A673 (cell line): ENCODE results near the gene SPRR1B.

Source experiments
- EZH2 ChIP-seq: fragments of 200-600 bp; sonication (generic); IDR thresholded peaks from 2 replicates; pipeline ENCODE4 v1.6.1; 2017; ENCODE audit warnings: borderline replicate concordance, low read depth, mild to moderate bottlenecking, mixed read lengths, antibody characterized with exemption, low read length; ENCODE audit not compliant: poor library complexity, severe bottlenecking
- TF ChIP-seq, protein P1 (sequence below): fragments of 300-800, 200-600 bp; sonication (generic); conservative IDR thresholded peaks from 2 replicates; pipeline ENCODE4 v1.5.1; 2017; ENCODE audit warnings: low read depth, mild to moderate bottlenecking, antibody characterized with exemption, low read length, moderate library complexity, mixed read lengths

DNA sequence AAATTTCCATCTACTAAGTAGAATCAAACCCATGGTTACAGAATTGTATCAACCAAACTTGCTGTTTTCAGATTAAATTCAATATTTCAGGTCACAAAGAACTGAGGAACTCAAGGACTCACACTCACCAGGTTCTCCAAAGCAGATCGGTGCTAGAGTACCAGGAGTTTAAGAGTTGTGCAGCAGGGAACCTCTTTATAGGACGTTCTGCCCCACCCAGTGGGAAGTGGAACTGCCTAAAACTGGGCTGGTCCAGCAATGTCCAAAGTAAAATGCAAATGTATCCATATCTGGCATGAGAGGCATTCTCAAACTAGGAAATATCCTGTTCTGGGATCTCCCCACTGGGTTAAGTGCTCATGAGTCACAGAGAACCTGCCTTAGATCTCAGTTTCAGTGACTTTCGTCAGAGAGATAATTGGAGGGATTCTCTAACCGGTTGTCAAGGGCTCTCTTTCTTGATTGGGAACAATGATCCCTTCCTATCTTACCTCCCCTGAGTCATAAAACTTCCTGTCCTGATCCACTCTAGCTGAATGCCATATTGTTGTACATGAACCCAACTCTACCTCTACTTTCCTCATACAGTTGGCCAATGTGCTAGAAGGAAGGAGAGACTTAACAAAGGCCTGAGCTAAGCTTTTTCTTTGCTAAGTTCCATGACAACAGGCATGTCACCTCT is 10.1 kb downstream of the SPRR1B start, which contains the start of gene SPRR2D:
- TF ChIP-seq, protein P1, sequence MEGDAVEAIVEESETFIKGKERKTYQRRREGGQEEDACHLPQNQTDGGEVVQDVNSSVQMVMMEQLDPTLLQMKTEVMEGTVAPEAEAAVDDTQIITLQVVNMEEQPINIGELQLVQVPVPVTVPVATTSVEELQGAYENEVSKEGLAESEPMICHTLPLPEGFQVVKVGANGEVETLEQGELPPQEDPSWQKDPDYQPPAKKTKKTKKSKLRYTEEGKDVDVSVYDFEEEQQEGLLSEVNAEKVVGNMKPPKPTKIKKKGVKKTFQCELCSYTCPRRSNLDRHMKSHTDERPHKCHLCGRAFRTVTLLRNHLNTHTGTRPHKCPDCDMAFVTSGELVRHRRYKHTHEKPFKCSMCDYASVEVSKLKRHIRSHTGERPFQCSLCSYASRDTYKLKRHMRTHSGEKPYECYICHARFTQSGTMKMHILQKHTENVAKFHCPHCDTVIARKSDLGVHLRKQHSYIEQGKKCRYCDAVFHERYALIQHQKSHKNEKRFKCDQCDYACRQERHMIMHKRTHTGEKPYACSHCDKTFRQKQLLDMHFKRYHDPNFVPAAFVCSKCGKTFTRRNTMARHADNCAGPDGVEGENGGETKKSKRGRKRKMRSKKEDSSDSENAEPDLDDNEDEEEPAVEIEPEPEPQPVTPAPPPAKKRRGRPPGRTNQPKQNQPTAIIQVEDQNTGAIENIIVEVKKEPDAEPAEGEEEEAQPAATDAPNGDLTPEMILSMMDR: no peak
- TF ChIP-seq EZH2: no peak
